CD14-positive monocyte (primary cell): ENCODE data around the gene PAPPA2. TPM values are rescaled to one million over a fixed set of nuclear protein-coding genes. Genes with fewer than 3 reads are reported as not detected.

Source experiments
- DNase-seq, 3 donors: peaks; one replicate each; pipeline ENCODE4 v3.0.0-alpha.2; 2011 to 2022
- H2AFZ ChIP-seq: 2 replicates; pipeline ENCODE4 v1.6.0; 2012; ENCODE audit warnings: mild to moderate bottlenecking, low read depth, low read length, inconsistent platforms; ENCODE audit not compliant: insufficient read depth, poor library complexity, severe bottlenecking
- H3K27ac ChIP-seq, 2 donors: 1 replicate in 1 of 2; 2 replicates in 1 of 2; pipeline ENCODE4 v1.5.1; 2012 to 2013; ENCODE audit warnings: low read length in 2 of 2, control low read depth in 1 of 2, inconsistent platforms in 1 of 2, low read depth in 1 of 2, mild to moderate bottlenecking in 1 of 2
- H3K27me3 ChIP-seq, 2 donors: one replicate each; pipeline versions ENCODE4 v1.6.0 to v1.6.1; 2011 to 2013; ENCODE audit warnings: low read length in 2 of 2; ENCODE audit not compliant: control insufficient read depth in 2 of 2, insufficient read depth in 2 of 2
- H3K36me3 ChIP-seq, 2 donors: replicated peaks in 1 of 2; 1 replicate in 1 of 2; 2 replicates in 1 of 2; pipeline versions ENCODE4 v1.5.1 to v1.6.1; 2012 to 2013; ENCODE audit warnings: low read length in 2 of 2, control low read depth in 1 of 2, inconsistent platforms in 1 of 2, mild to moderate bottlenecking in 1 of 2; ENCODE audit not compliant: insufficient read depth in 2 of 2, control insufficient read depth in 1 of 2
- H3K4me1 ChIP-seq, 2 donors: 1 replicate in 1 of 2; 2 replicates in 1 of 2; pipeline versions ENCODE4 v1.5.1 to v1.6.1; 2012 to 2013; ENCODE audit warnings: low read length in 2 of 2, control low read depth in 1 of 2, inconsistent platforms in 1 of 2, mild to moderate bottlenecking in 1 of 2, moderate library complexity in 1 of 2; ENCODE audit not compliant: insufficient read depth in 2 of 2, control insufficient read depth in 1 of 2
- H3K4me2 ChIP-seq: replicated peaks from 2 replicates; pipeline ENCODE3; 2012; ENCODE audit warnings: low read length, moderate library complexity, mild to moderate bottlenecking; ENCODE audit not compliant: poor library complexity, severe bottlenecking; ENCODE audit errors: extremely low read depth
- H3K4me3 ChIP-seq, 3 experiments: fragments of 200-600 bp in 1 of 3; sonication (generic) in 1 of 3; replicated peaks in 1 of 3; 1 replicate in 2 of 3; 2 replicates in 1 of 3; pipeline ENCODE4 v1.5.1; 2011 to 2013; ENCODE audit warnings: low read length in 3 of 3, mild to moderate bottlenecking in 3 of 3, control low read depth in 2 of 3, low read depth in 2 of 3, inconsistent platforms in 1 of 3, moderate library complexity in 1 of 3
- H3K79me2 ChIP-seq: 2 replicates; pipeline ENCODE4 v1.6.0; 2012; ENCODE audit warnings: mild to moderate bottlenecking, control low read depth, inconsistent platforms, low read length, moderate library complexity; ENCODE audit not compliant: insufficient read depth
- H3K9ac ChIP-seq: 2 replicates; pipeline ENCODE4 v1.6.0; 2017; ENCODE audit warnings: low read length, mild to moderate bottlenecking; ENCODE audit not compliant: insufficient read depth, poor library complexity, severe bottlenecking
- H3K9me3 ChIP-seq, 2 donors: replicated peaks in 1 of 2; 1 replicate in 1 of 2; 2 replicates in 1 of 2; pipeline versions ENCODE4 v1.5.1 to v1.6.1; 2012 to 2013; ENCODE audit warnings: low read length in 2 of 2, control low read depth in 1 of 2; ENCODE audit not compliant: control insufficient read depth in 1 of 2, insufficient read depth in 1 of 2
- H4K20me1 ChIP-seq: 2 replicates; pipeline ENCODE4 v1.6.0; 2012; ENCODE audit warnings: mild to moderate bottlenecking, low read length, control low read depth, moderate library complexity; ENCODE audit not compliant: insufficient read depth
- H3K27ac Mint-ChIP-seq, 7 donors: one replicate each; pipeline ENCODE4 v1.8.0; 2020; ENCODE audit warnings: mild to moderate bottlenecking in 7 of 7, mixed read lengths in 7 of 7, moderate library complexity in 6 of 7, inconsistent platforms in 2 of 7
- H3K27me3 Mint-ChIP-seq, 3 donors: one replicate each; pipeline ENCODE4 v1.8.0; 2021 to 2022; ENCODE audit warnings: low read depth in 3 of 3, mild to moderate bottlenecking in 3 of 3, mixed read lengths in 3 of 3, moderate library complexity in 3 of 3, inconsistent platforms in 1 of 3
- H3K36me3 Mint-ChIP-seq, 2 donors: one replicate each; pipeline ENCODE4 v1.8.0; 2020; ENCODE audit warnings: mixed read lengths in 2 of 2, inconsistent platforms in 1 of 2, mild to moderate bottlenecking in 1 of 2
- H3K4me1 Mint-ChIP-seq: one replicate; pipeline ENCODE4 v1.8.0; 2020; ENCODE audit warnings: mild to moderate bottlenecking, mixed read lengths
- H3K4me3 Mint-ChIP-seq, 2 donors: one replicate each; pipeline ENCODE4 v1.8.0; 2020; ENCODE audit warnings: mild to moderate bottlenecking in 2 of 2, mixed read lengths in 2 of 2, moderate library complexity in 1 of 2
- H3K9me3 Mint-ChIP-seq, 7 donors: one replicate each; pipeline ENCODE4 v1.8.0; 2020 to 2022; ENCODE audit warnings: mixed read lengths in 7 of 7, mild to moderate bottlenecking in 6 of 7, moderate library complexity in 6 of 7, inconsistent platforms in 2 of 7
- WGBS: methylation state at CpG from one replicate; pipeline ENCODE4 v1.1.5; 2013; ENCODE audit warnings: missing lambda C conversion rate; ENCODE audit not compliant: insufficient coverage; 5-methylcytosine and 5-hydroxymethylcytosine counted together
- intact Hi-C, 2 donors: fragments of 100-400 bp; cut with micrococcal nuclease; formaldehyde crosslinking; loops; one replicate each; pipeline versions ENCODE4 v1.15.0 to v1.15.1; 2023
- polyA plus RNA-seq, 3 donors: library from polyadenylated mRNA; depleted of rRNA in 1 of 3; unstranded in 2 of 3; stranded (reverse) in 1 of 3; fragments of 300-500 nt in 2 of 3; fragments of >200 nt in 1 of 3; fragmentation: Illumina TruSeq in 2 of 3; gene quantifications; 1 replicate in 2 of 3; 2 replicates in 1 of 3; pipeline ENCODE4 v1.2.3, GENCODE V29; 2012 to 2021
- TF ChIP-seq, protein P1 (sequence below): fragments of 200-600 bp; IDR thresholded peaks from one replicate; pipeline ENCODE4 v1.8.0; 2022; ENCODE audit warnings: antibody characterized with exemption, mild to moderate bottlenecking

Gene PAPPA2
- polyA plus RNA-seq, 3 donors = not detected

DNA sequence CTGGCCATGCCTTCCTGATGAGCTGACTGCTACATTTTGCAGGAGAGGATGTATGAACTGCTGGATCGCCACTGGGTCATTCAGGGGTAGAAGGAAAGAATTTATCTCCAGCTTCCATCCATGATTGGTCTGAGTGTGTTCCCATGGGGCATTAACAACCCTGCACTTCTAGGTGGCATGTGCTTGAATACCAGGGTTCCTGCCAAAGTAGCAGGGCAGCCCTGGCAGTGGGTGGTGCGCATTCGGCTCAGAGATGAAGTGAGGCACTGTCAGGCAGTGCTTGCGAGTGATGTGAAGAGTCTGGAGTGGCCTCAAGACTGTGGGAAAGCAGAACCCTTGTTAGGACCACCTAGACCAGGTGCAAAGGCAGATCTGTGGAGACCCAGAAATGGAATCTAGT, 406.6 kb downstream of the PAPPA2 start:
- no peak overlapping the region for H3K4me3 ChIP-seq
- no peak overlapping the region for H3K4me2 ChIP-seq
- 93% methylated on average over 3 of the region's 4 CpGs for WGBS
- DNase-seq = no peak
- H3K27me3 ChIP-seq = no peaks in the 10 kb centered on the region
- H3K27ac ChIP-seq = no peak overlapping the region
- intact Hi-C loops = no loop called here
- no peak overlapping the region for H3K9ac ChIP-seq
- Mint-ChIP-seq H3K9me3 (peaks cover 0 to 2% (median 0%) of the 10 kb centered on the region in 7 donors), H3K36me3 (no peaks in the 10 kb centered on the region), H3K27ac (no peak overlapping the region), H3K4me1 (no peaks in the 10 kb centered on the region), H3K27me3 (no peaks in the 10 kb centered on the region), H3K4me3 (no peak overlapping the region)
- H4K20me1 ChIP-seq = no peaks in the 10 kb centered on the region
- no peaks in the 10 kb centered on the region for H3K36me3 ChIP-seq
- H3K4me1 ChIP-seq = no peaks in the 10 kb centered on the region
- H3K79me2 ChIP-seq = no peaks in the 10 kb centered on the region
- H2AFZ ChIP-seq = no peak overlapping the region
- H3K9me3 ChIP-seq = no peaks in the 10 kb centered on the region
- TF ChIP-seq, protein P1, sequence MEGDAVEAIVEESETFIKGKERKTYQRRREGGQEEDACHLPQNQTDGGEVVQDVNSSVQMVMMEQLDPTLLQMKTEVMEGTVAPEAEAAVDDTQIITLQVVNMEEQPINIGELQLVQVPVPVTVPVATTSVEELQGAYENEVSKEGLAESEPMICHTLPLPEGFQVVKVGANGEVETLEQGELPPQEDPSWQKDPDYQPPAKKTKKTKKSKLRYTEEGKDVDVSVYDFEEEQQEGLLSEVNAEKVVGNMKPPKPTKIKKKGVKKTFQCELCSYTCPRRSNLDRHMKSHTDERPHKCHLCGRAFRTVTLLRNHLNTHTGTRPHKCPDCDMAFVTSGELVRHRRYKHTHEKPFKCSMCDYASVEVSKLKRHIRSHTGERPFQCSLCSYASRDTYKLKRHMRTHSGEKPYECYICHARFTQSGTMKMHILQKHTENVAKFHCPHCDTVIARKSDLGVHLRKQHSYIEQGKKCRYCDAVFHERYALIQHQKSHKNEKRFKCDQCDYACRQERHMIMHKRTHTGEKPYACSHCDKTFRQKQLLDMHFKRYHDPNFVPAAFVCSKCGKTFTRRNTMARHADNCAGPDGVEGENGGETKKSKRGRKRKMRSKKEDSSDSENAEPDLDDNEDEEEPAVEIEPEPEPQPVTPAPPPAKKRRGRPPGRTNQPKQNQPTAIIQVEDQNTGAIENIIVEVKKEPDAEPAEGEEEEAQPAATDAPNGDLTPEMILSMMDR = no peak

DNA sequence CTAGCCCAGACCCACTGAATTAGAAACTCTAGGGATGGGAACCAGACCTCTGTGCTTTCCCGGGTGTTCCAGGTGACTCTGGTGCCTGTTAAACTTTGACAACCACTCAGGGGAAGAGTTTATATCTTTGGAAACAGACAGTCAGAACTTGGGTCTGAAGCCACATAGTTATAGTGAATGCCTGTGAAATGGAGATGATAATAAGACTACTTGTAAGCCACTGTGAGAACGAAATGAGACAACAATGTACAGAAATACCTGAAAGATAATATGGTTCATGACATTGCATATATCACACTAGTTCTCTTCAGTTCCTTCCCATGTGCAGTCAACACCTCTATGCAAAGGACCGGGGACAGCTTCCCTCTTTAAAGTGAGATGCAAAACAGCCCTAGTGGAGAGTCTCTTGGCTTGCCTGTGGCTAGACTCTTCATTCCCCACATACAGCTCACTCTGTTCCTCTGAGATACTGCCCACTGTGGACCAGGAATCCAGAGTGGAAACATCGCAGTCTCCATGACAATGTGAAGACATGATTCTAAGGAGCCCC, 414.1 kb downstream of the PAPPA2 start:
- H3K27me3 Mint-ChIP-seq = peaks cover 0 to 2% (median 0%) of the 10 kb centered on the region in 3 donors
- Histone ChIP-seq H3K36me3 (no peaks in the 10 kb centered on the region), H3K4me1 (no peaks in the 10 kb centered on the region), H2AFZ (no peak overlapping the region), H3K27me3 (no peaks in the 10 kb centered on the region), H3K9ac (no peak overlapping the region), H3K4me3 (no peak overlapping the region), H3K4me2 (no peak overlapping the region), H3K27ac (no peak overlapping the region), H3K79me2 (no peaks in the 10 kb centered on the region), H4K20me1 (no peaks in the 10 kb centered on the region), H3K9me3 (no peaks in the 10 kb centered on the region)
- no peak for DNase-seq
- intact Hi-C loops = no loop called here
- H3K36me3 Mint-ChIP-seq = no peaks in the 10 kb centered on the region
- H3K27ac Mint-ChIP-seq = no peak overlapping the region
- TF ChIP-seq, protein P1 = no peak
- 100% methylated on average over 1 of the region's 4 CpGs for WGBS
- no peaks in the 10 kb centered on the region for H3K4me1 Mint-ChIP-seq
- no peak overlapping the region for H3K4me3 Mint-ChIP-seq
- no peaks in the 10 kb centered on the region for H3K9me3 Mint-ChIP-seq
